Loucy (cell line): ENCODE data around the gene MUC3A.
"Not testable (repeated sequence)": the region's sequence is repeated elsewhere in the genome, so short reads cannot be mapped to it uniquely, and the experiment has no call there.

Source experiments
- H2AFZ ChIP-seq: fragments of 200-600 bp; sonication (generic); 2 replicates; pipeline ENCODE4 v1.6.0; 2016; ENCODE audit warnings: antibody characterized with exemption, mild to moderate bottlenecking, low read length, moderate library complexity
- H3F3A ChIP-seq: fragments of 200-600 bp; 2 replicates; pipeline ENCODE4 v1.6.0; 2016; ENCODE audit warnings: antibody characterized with exemption, low read depth, mild to moderate bottlenecking
- H3K27me3 ChIP-seq: fragments of 200-600 bp; sonication (generic); 2 replicates; pipeline ENCODE4 v1.6.1; 2014; ENCODE audit warnings: low read length, mild to moderate bottlenecking; ENCODE audit not compliant: insufficient read depth, poor library complexity, severe bottlenecking
- H3K36me3 ChIP-seq: fragments of 200-600 bp; sonication (generic); 2 replicates; pipeline ENCODE4 v1.6.1; 2016; ENCODE audit warnings: low read length; ENCODE audit not compliant: insufficient read depth
- H3K4me1 ChIP-seq: fragments of 200-600 bp; sonication (generic); 2 replicates; pipeline ENCODE4 v1.5.1; 2014; ENCODE audit warnings: low read length, mild to moderate bottlenecking; ENCODE audit not compliant: insufficient read depth, poor library complexity, severe bottlenecking
- H3K4me2 ChIP-seq: fragments of 200-600 bp; sonication (generic); 2 replicates; pipeline ENCODE4 v1.6.0; 2014; ENCODE audit warnings: antibody characterized with exemption, low read length, low read depth, mild to moderate bottlenecking; ENCODE audit not compliant: poor library complexity, severe bottlenecking
- H3K4me3 ChIP-seq: fragments of 200-600 bp; sonication (generic); 2 replicates; pipeline ENCODE4 v1.5.1; 2014; ENCODE audit warnings: low read length, mild to moderate bottlenecking, mixed read lengths; ENCODE audit not compliant: poor library complexity, severe bottlenecking
- H3K79me2 ChIP-seq: fragments of 200-600 bp; sonication (generic); 2 replicates; pipeline ENCODE4 v1.6.1; 2014; ENCODE audit warnings: low read length; ENCODE audit not compliant: insufficient read depth
- H3K9ac ChIP-seq: fragments of 200-600 bp; sonication (generic); 2 replicates; pipeline ENCODE4 v1.6.0; 2014; ENCODE audit warnings: mild to moderate bottlenecking, low read depth, low read length, moderate library complexity; ENCODE audit not compliant: poor library complexity, severe bottlenecking
- H3K9me2 ChIP-seq: fragments of 200-600 bp; sonication (generic); replicated peaks from 2 replicates; pipeline ENCODE4 v1.6.1; 2016; ENCODE audit warnings: low read depth, low read length, mixed read lengths
- H3K9me3 ChIP-seq: fragments of 200-600 bp; sonication (generic); 2 replicates; pipeline ENCODE4 v1.6.1; 2014; ENCODE audit warnings: mild to moderate bottlenecking, antibody characterized with exemption, low read length, low read depth; ENCODE audit not compliant: insufficient read depth
- H4K20me1 ChIP-seq: fragments of 200-600 bp; sonication (generic); 2 replicates; pipeline ENCODE4 v1.6.0; 2014; ENCODE audit warnings: antibody characterized with exemption, low read length, mild to moderate bottlenecking; ENCODE audit not compliant: insufficient read depth, poor library complexity, severe bottlenecking
- CTCF ChIP-seq: fragments of 200-600 bp; sonication (generic); conservative IDR thresholded peaks from 2 replicates; pipeline ENCODE4 v1.5.1; 2014; ENCODE audit warnings: mild to moderate bottlenecking, antibody characterized with exemption, low read length
- EZH2phosphoT487 ChIP-seq: fragments of 200-600 bp; IDR thresholded peaks from 2 replicates; pipeline ENCODE4 v1.6.1; 2018; ENCODE audit warnings: antibody characterized with exemption, mild to moderate bottlenecking, moderate library complexity, borderline replicate concordance

MUC3A gene

GRCh38 chr7:100978300-100978699 is 29.0 kb downstream of the MUC3A start:
- H3K4me2 ChIP-seq: no peak overlapping the region
- no peaks in the 10 kb centered on the region for H3K27me3 ChIP-seq
- H3K9me3 ChIP-seq: no peaks in the 10 kb centered on the region
- no peak overlapping the region for H3K4me3 ChIP-seq
- H2AFZ ChIP-seq: no peak overlapping the region
- TF ChIP-seq CTCF: no peak
- TF ChIP-seq EZH2phosphoT487: no peak
- H3K9ac ChIP-seq: no peak overlapping the region
- H3K79me2 ChIP-seq: no peaks in the 10 kb centered on the region
- peaks cover 10% of the 10 kb centered on the region for H3K4me1 ChIP-seq
- no peaks in the 10 kb centered on the region for H3K36me3 ChIP-seq
- H3F3A ChIP-seq: no peaks in the 10 kb centered on the region
- H3K9me2 ChIP-seq: no peaks in the 10 kb centered on the region
- H4K20me1 ChIP-seq: no peaks in the 10 kb centered on the region

GRCh38 chr7:100983451-100984187 is 34.3 kb downstream of the MUC3A start:
- Histone ChIP-seq H3K36me3 (no peaks in the 10 kb centered on the region), H4K20me1 (no peaks in the 10 kb centered on the region), H3K4me3 (no peak overlapping the region), H3K4me2 (no peak overlapping the region), H3K9me2 (no peaks in the 10 kb centered on the region), H3F3A (no peaks in the 10 kb centered on the region), H3K9ac (no peak overlapping the region), H3K79me2 (no peaks in the 10 kb centered on the region), H3K27me3 (no peaks in the 10 kb centered on the region), H2AFZ (no peak overlapping the region), H3K9me3 (no peaks in the 10 kb centered on the region), H3K4me1 (no peaks in the 10 kb centered on the region)
- no peak for TF ChIP-seq EZH2phosphoT487
- TF ChIP-seq CTCF: no peak

- not testable (repeated sequence) for H3F3A ChIP-seq, H3K4me2 ChIP-seq, H3K9me2 ChIP-seq, H2AFZ ChIP-seq, H3K9me3 ChIP-seq, H3K4me1 ChIP-seq, H3K79me2 ChIP-seq, H3K9ac ChIP-seq, H4K20me1 ChIP-seq, H3K36me3 ChIP-seq, H3K4me3 ChIP-seq, H3K27me3 ChIP-seq
These were observed 35.0 kb downstream of the MUC3A start for GRCh38 chr7:100984241-100984918.

GRCh38 chr7:100985033-100985797 is 35.9 kb downstream of the MUC3A start:
- H3K4me3 ChIP-seq, H2AFZ ChIP-seq, H3K9ac ChIP-seq, H3K27me3 ChIP-seq, H3K79me2 ChIP-seq, H3K4me2 ChIP-seq, H3K9me2 ChIP-seq, H3K4me1 ChIP-seq, H3F3A ChIP-seq, H3K36me3 ChIP-seq, H4K20me1 ChIP-seq, H3K9me3 ChIP-seq: not testable (repeated sequence)
